Suprapubic skin (tissue), 4 donors: ENCODE data around the gene ALDH16A1. TPM values are rescaled to one million over a fixed set of nuclear protein-coding genes. Genes with fewer than 3 reads are reported as not detected.

ENCODE experiments used
- DNase-seq, 2 donors: peaks; one replicate each; pipeline ENCODE4 v3.0.0-alpha.2; 2019; ENCODE audit warnings: low spot score in 2 of 2
- H3K27ac ChIP-seq: fragments of 200-600 bp; sonication (generic); one replicate; pipeline ENCODE4 v1.5.1; 2019
- H3K27me3 ChIP-seq: fragments of 200-600 bp; sonication (generic); one replicate; pipeline ENCODE4 v1.5.1; 2019
- H3K36me3 ChIP-seq: fragments of 200-600 bp; sonication (generic); one replicate; pipeline ENCODE4 v1.5.1; 2019
- H3K4me1 ChIP-seq: fragments of 200-600 bp; sonication (generic); one replicate; pipeline ENCODE4 v1.5.1; 2019
- H3K4me3 ChIP-seq: fragments of 200-600 bp; sonication (generic); one replicate; pipeline ENCODE4 v1.5.1; 2019; ENCODE audit warnings: mild to moderate bottlenecking
- H3K9me3 ChIP-seq: fragments of 200-600 bp; sonication (generic); one replicate; pipeline ENCODE4 v1.5.1; 2019
- CTCF ChIP-seq, 2 donors: fragments of 200-600 bp in 1 of 2; fragments of 450-650 bp in 1 of 2; sonication (generic) in 1 of 2; IDR thresholded peaks; one replicate each; pipeline ENCODE4 v1.5.1; 2016 to 2019; ENCODE audit warnings: antibody characterized with exemption in 2 of 2, mild to moderate bottlenecking in 1 of 2, moderate library complexity in 1 of 2
- EP300 ChIP-seq: sonication (generic); formaldehyde crosslinking; IDR thresholded peaks from one replicate; pipeline ENCODE4 v1.6.1; 2017; ENCODE audit warnings: antibody characterized with exemption
- POLR2A ChIP-seq, 2 donors: fragments of 450-650 bp; IDR thresholded peaks; one replicate each; pipeline ENCODE4 v1.6.1; 2017; ENCODE audit warnings: antibody characterized with exemption in 2 of 2, mild to moderate bottlenecking in 2 of 2, moderate library complexity in 2 of 2
- POLR2AphosphoS5 ChIP-seq, 3 donors: sonication (generic); formaldehyde crosslinking; IDR thresholded peaks; one replicate each; pipeline ENCODE4 v1.6.1; 2017; ENCODE audit warnings: antibody characterized with exemption in 3 of 3
- WGBS: methylation state at CpG from one replicate; pipeline ENCODE4 v1.1.5; 2018; 5-methylcytosine and 5-hydroxymethylcytosine counted together
- total RNA-seq, 4 donors: library from RNA; depleted of rRNA; stranded (reverse); fragments of >200 nt; gene quantifications; one replicate each; pipeline ENCODE4 v1.1.0, GENCODE V29; 2016

The ALDH16A1 gene
- total RNA-seq, 4 donors from 2014 or later = 21.7 to 47.7 (median 35.9) TPM

- Histone ChIP-seq H3K36me3 (peaks cover 40% of the 10 kb centered on the region), H3K9me3 (no peaks in the 10 kb centered on the region), H3K27me3 (no peaks in the 10 kb centered on the region), H3K27ac (peak overlapping the region; percentile 92), H3K4me3 (peak overlapping the region; percentile 89), H3K4me1 (peaks cover 30% of the 10 kb centered on the region)
- WGBS = under 1% methylated on average over 23 of the region's 26 CpGs
- DNase-seq = no peak
- TF ChIP-seq CTCF (IDR thresholded peaks at IDR 0.05) = no peak
- no peak for TF ChIP-seq POLR2AphosphoS5 (IDR thresholded peaks at IDR 0.05)
- no peak for TF ChIP-seq EP300
- TF ChIP-seq POLR2A (IDR thresholded peaks at IDR 0.05) = no peak
These were observed 35.2 kb downstream of the ALDH16A1 start for GRCh38 chr19:49488046-49488862.

GRCh38 chr19:49488863-49489537 lies 36.0 kb downstream of the ALDH16A1 start:
- Histone ChIP-seq H3K27me3 (no peaks in the 10 kb centered on the region), H3K9me3 (no peaks in the 10 kb centered on the region), H3K36me3 (peaks cover 38% of the 10 kb centered on the region), H3K4me3 (peak overlapping the region; percentile 89), H3K27ac (peak overlapping the region; percentile 92), H3K4me1 (peaks cover 30% of the 10 kb centered on the region)
- 17% methylated on average over 15 of the region's 15 CpGs for whole genome bisulfite sequencing
- TF ChIP-seq EP300 = no peak
- TF ChIP-seq CTCF (IDR thresholded peaks at IDR 0.05) = no peak
- TF ChIP-seq POLR2A (IDR thresholded peaks at IDR 0.05) = no peak
- no peak for TF ChIP-seq POLR2AphosphoS5 (IDR thresholded peaks at IDR 0.05)
- no peak for DNase-seq

GRCh38 chr19:49489601-49490167 lies 36.7 kb downstream of the ALDH16A1 start:
- peaks cover 38% of the 10 kb centered on the region for H3K36me3 ChIP-seq
- WGBS = 66% methylated on average over 13 of the region's 15 CpGs

GRCh38 chr19:49490287-49491029 lies 37.4 kb downstream of the ALDH16A1 start:
- Histone ChIP-seq H3K27ac (peak overlapping the region; percentile 92), H3K4me3 (peak overlapping the region; percentile 89), H3K9me3 (no peaks in the 10 kb centered on the region), H3K36me3 (peaks cover 38% of the 10 kb centered on the region), H3K27me3 (no peaks in the 10 kb centered on the region), H3K4me1 (peaks cover 34% of the 10 kb centered on the region)
- TF ChIP-seq CTCF (IDR thresholded peaks at IDR 0.05) = no peak
- no peak for DNase-seq
- whole genome bisulfite sequencing = 95% methylated on average over 23 of the region's 27 CpGs

More at GRCh38 chr19:49489601-49490167, 36.7 kb downstream of the ALDH16A1 start:
- no peak for TF ChIP-seq CTCF (IDR thresholded peaks at IDR 0.05)
- TF ChIP-seq POLR2A (IDR thresholded peaks at IDR 0.05) = no peak
- no peak for TF ChIP-seq POLR2AphosphoS5 (IDR thresholded peaks at IDR 0.05)
- no peak for TF ChIP-seq EP300
- Histone ChIP-seq H3K27me3 (no peaks in the 10 kb centered on the region), H3K4me1 (peaks cover 30% of the 10 kb centered on the region), H3K4me3 (peak overlapping the region; percentile 89), H3K9me3 (no peaks in the 10 kb centered on the region), H3K27ac (peak overlapping the region; percentile 92)
- DNase-seq = no peak
